ENCODE measurements around the gene COL27A1. TPM values are rescaled to one million over a fixed set of nuclear protein-coding genes. Genes with fewer than 3 reads are reported as not detected.
"Not testable (repeated sequence)": the region's sequence is repeated elsewhere in the genome, so short reads cannot be mapped to it uniquely, and the experiment has no call there.

COL27A1 gene
- total RNA-seq, 1 experiment from 2014 or later = 17.6 TPM

GRCh38 chr9:114123031-114123977, 32.0 kb upstream of the COL27A1 start:
- no peak for DNase-seq (ENCODE audit: low spot score)

DNA sequence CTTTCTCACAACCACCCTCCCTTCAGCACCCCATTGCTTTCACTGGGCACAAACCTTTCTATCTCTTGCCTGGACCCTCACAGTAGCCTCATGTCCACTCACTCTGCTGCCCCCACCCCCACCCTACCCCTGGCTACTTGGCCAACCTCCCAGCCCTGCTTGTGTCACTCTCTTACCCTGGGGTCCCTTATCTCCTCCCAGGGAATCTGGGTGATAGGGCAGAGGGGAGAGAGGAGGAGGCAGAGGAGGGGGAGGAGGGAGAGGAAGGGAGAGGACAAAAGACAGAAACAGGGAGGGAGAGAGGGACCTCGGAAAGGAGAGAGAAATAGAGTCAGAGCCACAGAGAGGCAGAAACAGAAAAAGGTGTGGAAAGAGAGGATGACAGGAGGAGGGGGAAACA, 31.2 kb upstream of the COL27A1 start:
- DNase-seq (ENCODE audit: low spot score) = no peak

- no peak for DNase-seq (ENCODE audit: low spot score)
These were observed 30.5 kb upstream of the COL27A1 start for GRCh38 chr9:114124666-114125475.

GRCh38 chr9:114125476-114126013, 29.8 kb upstream of the COL27A1 start:
- no peak for DNase-seq (ENCODE audit: low spot score)

DNA sequence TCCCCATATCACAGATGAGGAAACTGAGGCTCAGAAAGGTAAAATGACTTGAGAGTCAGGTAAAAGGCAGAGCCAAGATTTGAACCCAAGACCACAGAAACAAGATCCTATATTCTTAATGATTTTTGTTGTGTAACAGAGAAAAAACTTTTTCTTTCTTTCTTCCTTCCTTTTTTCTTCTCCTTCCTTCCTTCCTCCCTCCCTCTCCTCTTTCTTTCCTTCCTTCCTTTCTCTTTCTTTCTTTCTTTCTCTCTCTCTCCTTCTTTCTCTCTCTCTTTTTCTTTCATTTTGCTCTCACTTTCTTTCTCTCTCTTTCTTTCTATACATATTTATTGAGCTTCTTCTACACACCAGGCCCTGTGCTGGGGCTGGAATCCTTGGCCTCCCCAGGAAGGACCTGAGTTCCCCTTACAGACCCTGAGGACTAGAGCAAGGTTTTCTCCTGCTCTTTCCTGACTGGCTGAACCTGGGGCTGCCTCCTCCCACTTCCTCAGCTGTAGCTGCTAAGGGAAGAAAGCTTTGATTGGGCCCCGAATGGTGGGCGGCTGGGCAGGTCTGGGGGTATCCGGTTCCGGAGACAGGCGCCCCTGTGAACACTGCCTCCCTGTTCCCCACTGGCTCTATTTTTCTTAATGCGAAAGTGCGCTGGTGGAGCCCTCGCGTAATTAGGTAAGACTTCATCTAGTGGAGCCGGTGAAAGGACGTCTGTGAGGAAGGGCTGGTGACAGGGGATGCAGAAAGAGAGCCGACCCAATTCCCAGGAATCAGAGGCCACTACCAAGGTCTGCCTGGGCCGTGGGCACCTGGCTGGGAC, 28.9 kb upstream of the COL27A1 start:
- no peak for DNase-seq (ENCODE audit: low spot score)

DNA sequence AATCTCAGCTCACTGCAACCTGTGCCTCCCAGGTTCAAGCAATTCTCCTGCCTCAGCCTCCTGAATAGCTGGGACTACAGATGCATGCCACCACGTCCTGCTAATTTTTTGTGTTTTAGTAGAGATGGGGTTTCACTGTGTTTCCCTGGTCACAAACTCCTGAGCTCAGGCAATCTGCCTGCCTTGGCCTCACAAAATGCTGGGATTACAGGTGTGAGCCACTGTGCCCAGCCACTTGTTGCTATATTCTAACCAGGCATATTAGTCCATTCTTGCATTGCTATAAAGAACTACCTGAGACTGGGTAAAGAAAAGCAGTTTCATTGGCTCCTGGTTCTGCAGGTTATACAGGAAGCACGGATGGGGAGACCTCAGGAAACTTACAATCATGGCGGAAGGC, 26.6 kb upstream of the COL27A1 start:
- DNase-seq (ENCODE audit: low spot score) = not testable (repeated sequence)

- DNase-seq (ENCODE audit: low spot score) = no peak
These were observed 25.2 kb upstream of the COL27A1 start for GRCh38 chr9:114130141-114130540.

DNA sequence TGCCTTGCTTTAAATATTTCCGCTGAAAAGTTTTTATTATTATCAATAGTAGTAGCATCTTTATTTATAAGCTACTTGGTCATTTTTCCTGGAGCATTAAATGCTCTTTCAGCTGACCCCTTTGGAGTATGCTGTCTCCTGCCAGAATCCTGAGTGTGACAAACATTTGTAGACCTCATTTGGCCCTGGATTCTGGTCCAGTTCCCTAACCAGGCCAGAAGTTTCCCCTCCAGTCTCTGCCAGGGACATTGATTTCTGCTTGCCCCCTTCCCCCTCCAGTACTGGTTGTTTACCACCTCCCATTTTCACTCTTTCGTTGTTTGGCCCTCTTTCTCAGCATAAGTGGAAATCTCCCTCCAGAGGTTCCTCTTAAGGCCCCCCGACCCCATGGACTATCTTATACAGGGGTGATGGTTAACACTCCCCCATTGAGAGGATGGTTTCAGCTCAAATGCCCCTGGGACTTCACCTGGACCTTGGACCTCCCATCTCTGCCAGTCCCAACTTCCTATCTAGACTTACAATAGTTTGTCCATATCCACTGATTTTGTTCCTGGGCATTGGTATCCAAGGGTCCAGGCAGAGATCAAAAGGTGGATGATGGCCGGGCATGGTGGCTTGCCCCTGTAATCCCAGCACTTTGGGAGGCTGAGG, 24.6 kb upstream of the COL27A1 start:
- DNase-seq (ENCODE audit: low spot score) = no peak

DNA sequence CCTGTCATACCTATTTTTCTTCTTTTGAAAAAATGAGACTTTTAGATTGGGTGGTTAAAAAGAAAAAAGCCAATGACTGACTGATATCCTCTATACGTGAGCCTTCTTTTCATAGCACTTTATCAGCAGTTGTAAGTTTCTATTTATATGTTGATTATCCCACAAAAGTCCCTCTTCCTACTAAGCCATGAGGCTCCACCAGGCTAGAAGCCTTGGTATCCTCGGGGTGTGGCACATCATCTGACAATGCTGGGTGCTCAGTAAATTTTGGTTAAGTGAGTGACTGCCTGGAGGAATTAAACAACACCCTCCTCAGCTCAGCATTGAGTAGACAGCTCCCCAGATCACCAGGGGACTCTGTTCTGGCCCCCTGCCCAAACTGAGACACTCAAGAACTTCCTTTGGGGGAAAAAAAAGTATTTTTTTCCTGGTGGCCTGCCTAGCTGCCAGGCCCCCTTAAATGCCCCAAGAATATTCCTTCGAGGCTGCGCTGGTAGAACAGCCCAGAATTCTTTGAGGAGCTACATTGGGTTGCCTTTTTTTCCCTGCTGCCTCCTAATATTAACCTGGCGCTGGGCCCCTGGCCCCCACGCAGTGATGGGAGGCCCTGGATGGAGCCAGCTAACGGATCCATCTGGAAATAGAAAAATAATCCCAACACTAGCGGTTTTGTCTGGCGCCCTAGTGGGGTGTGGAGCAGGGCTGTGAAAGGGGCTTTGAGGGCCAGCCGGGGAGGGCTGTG, 23.4 kb upstream of the COL27A1 start:
- no peak for DNase-seq (ENCODE audit: low spot score)

- no peak for DNase-seq (ENCODE audit: low spot score)
These were observed 22.8 kb upstream of the COL27A1 start for GRCh38 chr9:114132550-114132918.

DNA sequence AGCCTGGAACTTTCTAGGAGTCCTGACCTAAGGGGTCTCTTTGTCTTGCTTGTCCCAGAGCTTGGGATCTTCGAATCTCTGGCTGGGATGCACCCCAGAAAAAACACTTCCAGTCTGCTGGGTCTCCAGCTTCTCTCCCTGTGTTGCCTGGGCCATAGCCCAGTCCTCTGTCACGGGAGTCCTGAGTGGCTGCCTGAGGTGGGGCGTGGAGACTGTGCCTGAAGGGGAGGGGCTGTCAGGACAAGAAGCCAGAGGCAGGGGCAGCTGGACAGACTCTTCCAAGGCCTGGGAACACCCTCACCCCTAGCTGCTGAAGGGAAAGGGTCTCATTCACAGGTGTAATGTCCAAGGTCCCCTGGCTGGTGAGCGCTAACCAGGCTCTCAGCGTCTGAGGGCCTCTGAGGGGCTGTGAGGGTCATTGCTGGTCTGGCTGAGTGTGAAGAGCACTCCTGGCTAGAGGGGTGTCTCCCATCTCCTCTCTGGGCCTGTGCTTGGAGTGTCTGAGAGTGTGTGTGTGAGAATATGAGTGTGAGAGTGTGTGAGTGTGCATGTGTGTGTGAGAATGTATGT, 20.4 kb upstream of the COL27A1 start:
- no peak for DNase-seq (ENCODE audit: low spot score)

- DNase-seq (ENCODE audit: low spot score) = no peak
These were observed 17.5 kb upstream of the COL27A1 start for GRCh38 chr9:114137831-114138230.

- no peak for DNase-seq (ENCODE audit: low spot score)
These were observed 16.8 kb upstream of the COL27A1 start for GRCh38 chr9:114138552-114138971.

GRCh38 chr9:114139071-114139470, 16.3 kb upstream of the COL27A1 start:
- no peak for DNase-seq (ENCODE audit: low spot score)

- DNase-seq (ENCODE audit: low spot score) = no peak
These were observed 14.9 kb upstream of the COL27A1 start for GRCh38 chr9:114140401-114140800.

DNA sequence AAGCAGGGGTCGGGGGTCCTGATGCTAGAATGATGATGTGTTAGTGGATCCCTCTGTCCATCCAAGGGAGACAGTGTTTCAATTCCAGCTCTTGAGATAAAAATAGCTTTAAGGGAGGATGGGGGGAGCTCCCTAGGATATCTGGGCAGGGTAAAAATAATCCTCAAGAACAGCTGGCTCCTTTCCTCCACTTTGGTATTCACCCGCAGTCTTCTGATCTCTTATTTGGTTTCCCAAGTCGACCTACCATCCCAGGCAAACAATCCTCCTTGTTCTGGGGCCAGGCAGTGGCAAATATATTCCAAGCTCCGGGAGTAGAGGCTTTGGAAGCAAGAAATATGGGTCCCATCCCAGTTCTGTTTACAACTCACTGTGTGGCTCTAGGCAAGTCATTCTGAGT, 14.5 kb upstream of the COL27A1 start:
- DNase-seq (ENCODE audit: low spot score) = no peak

- no peak for DNase-seq (ENCODE audit: low spot score)
These were observed 13.6 kb upstream of the COL27A1 start for GRCh38 chr9:114141553-114142402.

- no peak for DNase-seq (ENCODE audit: low spot score)
These were observed 12.1 kb upstream of the COL27A1 start for GRCh38 chr9:114143234-114143633.

GRCh38 chr9:114146735-114147134, 8.6 kb upstream of the COL27A1 start:
- DNase-seq (ENCODE audit: low spot score) = no peak
